ENCODE results near the gene ZAP70. TPM values are rescaled to one million over a fixed set of nuclear protein-coding genes. Genes with fewer than 3 reads are reported as not detected.
"Not testable (repeated sequence)": the region's sequence is repeated elsewhere in the genome, so short reads cannot be mapped to it uniquely, and the experiment has no call there.

The ZAP70 gene
- total RNA-seq, 1 experiment from 2014 or later = not detected

DNA sequence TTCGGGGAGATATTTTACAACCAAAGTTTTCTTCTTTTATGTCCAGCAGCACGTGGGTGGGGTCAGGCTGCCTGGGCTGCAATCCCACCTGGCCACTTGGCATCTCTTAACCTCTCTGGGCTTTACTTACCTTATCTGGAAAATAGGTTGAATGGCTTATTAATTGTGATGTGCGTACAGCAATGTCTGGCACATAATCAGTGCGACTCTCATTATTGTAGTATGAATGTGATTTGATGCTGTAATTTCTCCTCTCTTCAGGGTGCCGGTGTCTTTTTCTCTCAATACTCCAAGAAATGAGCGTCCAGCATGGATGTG is 2.0 kb upstream of the ZAP70 start:
- Histone ChIP-seq H3K4me3 (no peak overlapping the region), H3K9me3 (no peaks in the 10 kb centered on the region), H3K27me3 (no peaks in the 10 kb centered on the region; the same call in 1 of the 2 replicates), H3K36me3 (no peaks in the 10 kb centered on the region)
- no peak for DNase-seq

DNA sequence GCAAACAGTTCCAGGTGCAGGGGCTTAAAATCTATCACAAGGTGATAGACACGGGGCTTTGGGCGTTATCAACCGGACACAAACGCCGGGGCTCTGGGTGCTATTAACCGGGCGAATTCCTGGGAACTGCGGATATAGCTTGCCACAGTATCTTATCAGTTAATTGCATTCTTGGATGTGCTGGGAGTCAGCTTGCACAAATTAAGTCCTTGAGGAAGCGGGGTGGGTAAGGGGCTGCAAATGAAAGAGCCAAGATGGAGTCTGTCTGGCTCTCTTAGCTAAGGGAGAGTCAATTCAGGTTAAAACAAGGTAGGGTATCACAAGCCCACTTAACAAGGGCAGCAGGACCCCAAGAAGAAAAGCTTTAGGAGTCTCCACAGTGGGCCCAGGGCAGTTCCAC is 1.2 kb upstream of the ZAP70 start:
- H3K27me3 ChIP-seq, H3K9me3 ChIP-seq, H3K4me3 ChIP-seq, H3K36me3 ChIP-seq, DNase-seq: not testable (repeated sequence)

DNA sequence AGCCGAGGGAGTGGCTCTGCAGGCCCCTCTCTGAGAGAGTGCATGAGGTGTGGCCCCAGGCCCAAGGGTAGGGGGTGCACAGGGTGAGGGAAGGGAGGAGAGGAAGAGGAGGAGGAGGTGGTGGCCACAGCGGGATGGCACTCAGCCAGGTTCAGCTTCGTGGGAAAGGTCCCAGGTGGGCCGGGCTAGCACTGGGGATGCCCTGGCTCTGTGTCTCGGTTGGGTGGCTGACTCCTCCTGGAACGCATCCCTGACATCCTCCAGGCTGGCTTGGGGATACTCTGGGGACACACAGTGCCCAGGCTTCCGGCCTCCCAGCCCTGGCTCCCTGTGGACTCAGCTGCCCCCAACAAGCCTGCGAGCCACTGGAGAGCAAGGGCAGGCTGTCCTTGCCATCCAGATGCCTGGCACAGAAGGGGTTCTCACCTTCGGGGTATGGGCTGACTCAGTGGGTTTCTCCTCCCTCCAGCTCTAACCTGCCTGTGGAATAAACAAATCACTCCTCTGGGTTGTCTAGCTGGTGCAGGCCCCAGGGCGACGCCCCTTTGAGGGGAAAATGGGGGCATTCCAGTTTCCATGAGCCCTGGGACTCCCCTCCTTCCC is 582 bp upstream of the ZAP70 start:
- H3K27me3 ChIP-seq = no peaks in the 10 kb centered on the region; the same call in 1 of the 2 replicates
- H3K4me3 ChIP-seq = no peak overlapping the region
- no peaks in the 10 kb centered on the region for H3K9me3 ChIP-seq
- no peak for DNase-seq
- no peaks in the 10 kb centered on the region for H3K36me3 ChIP-seq

DNA sequence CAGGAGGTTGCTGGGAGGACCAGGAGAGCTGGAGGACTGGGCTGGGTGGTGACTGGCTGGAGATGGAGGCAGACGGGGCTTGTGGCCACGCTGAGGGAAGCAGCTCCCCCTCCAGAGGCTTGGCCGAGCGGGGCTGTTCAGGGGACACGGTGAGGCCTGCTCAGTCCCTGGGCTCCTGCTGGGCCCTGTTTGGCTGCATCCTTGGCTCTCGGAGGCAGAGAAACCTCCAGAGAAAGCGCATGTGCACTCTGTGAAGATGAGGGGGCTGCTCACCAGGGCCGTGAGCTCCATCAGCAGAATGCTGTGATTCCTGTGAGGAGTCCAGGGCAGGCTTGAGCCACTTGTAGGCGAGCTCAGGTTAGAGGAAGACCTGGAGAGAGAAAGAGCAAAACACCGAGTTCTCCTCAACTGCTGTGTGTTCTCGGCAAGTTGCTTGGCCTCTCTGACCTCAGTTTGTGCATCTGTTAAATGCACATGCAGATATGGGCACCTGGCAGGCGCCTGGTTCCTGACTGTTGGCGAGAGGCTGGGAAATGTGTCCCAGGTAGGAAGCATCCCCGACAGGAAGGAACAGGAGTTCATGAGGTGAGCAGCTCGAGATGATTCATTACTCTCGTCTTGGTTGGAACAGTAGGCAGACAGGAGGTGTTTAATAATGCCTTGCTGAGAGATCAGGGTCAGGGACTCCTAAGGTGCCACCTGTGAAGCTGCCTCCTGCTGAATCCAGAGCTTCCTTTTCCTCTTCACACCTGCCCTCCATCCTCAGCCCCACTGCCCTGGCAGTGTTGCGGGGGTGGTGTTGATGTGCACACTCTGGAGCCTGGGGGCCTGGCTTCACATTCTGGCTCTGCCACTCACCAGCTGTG is 941 bp downstream of the ZAP70 start:
- Histone ChIP-seq H3K27me3 (no peaks in the 10 kb centered on the region; the same call in 1 of the 2 replicates), H3K36me3 (no peaks in the 10 kb centered on the region), H3K9me3 (no peaks in the 10 kb centered on the region), H3K4me3 (no peak overlapping the region)
- DNase-seq = no peak

DNA sequence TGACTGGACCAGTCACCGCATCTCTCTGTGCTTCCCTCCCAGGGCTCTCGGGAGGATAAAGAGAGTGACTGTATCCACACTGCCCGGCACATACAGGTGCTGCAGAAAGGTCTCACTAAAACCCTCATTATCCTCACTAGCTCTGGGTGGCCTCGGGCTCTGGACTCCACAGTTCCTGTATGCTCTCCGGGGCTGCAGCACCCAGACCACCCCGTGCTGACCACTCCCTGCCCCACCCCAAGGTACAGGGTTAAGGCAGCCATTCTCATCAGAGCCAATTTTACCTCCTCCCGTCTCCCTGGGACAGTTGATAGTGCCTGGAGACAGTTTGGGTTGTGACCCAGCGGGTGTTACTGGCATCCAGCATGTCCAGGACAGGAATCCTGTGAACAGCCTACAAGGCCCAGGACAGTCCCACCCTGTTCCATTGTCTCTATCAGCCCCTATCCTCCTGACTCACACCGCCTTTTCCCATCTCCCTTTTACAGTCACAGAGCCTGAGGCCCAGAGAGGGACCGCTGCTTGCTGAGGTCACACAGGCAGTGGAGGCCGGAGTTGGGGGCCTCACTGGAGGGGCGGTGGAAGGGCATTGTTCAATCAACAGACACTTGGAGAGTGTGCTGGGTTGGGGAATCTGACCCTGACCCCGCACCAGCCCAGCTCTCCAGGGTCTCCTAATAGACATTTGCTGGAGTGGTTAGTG is 1.7 kb downstream of the ZAP70 start:
- Histone ChIP-seq H3K4me3 (no peak overlapping the region), H3K36me3 (no peaks in the 10 kb centered on the region), H3K9me3 (no peaks in the 10 kb centered on the region), H3K27me3 (no peaks in the 10 kb centered on the region)
- DNase-seq = no peak

DNA sequence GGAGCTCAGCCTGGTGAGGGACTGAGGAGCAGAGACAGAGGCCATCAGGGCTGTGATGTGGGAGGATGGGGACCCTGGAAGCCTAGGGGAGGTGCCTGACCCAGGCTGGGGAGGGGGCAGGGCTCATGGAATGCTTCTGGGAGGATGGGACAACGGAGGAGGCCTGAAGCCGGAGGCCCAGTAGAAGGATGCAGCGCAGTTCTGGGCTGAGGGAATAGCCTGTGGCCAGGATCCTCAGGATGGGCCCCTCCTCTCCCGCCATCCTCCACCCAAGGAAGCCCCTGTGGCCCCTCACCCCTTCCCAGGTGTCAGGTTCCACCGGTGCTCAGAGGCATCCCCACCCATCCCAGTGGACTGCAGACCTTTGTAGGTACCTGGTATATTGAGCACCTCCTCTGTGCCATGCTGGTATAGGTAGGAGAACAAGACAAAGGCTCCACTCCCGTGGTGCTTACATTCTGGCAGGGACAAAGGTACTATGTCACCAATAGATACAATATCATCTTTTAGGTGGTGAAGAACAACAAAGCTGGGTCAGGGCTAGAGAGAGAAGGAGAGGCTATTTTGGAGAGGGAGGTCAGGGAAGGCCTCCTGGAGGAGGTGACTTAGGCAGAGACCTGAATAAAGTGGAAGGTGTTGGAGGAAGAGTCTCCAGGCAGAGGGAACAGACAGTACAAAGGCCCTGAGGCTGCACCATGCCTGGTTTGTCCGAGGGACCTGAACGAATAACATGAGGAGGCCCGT is 2.7 kb downstream of the ZAP70 start:
- H3K4me3 ChIP-seq = no peak overlapping the region
- H3K9me3 ChIP-seq = no peaks in the 10 kb centered on the region
- H3K27me3 ChIP-seq = no peaks in the 10 kb centered on the region
- no peak for DNase-seq
- H3K36me3 ChIP-seq = no peaks in the 10 kb centered on the region

DNA sequence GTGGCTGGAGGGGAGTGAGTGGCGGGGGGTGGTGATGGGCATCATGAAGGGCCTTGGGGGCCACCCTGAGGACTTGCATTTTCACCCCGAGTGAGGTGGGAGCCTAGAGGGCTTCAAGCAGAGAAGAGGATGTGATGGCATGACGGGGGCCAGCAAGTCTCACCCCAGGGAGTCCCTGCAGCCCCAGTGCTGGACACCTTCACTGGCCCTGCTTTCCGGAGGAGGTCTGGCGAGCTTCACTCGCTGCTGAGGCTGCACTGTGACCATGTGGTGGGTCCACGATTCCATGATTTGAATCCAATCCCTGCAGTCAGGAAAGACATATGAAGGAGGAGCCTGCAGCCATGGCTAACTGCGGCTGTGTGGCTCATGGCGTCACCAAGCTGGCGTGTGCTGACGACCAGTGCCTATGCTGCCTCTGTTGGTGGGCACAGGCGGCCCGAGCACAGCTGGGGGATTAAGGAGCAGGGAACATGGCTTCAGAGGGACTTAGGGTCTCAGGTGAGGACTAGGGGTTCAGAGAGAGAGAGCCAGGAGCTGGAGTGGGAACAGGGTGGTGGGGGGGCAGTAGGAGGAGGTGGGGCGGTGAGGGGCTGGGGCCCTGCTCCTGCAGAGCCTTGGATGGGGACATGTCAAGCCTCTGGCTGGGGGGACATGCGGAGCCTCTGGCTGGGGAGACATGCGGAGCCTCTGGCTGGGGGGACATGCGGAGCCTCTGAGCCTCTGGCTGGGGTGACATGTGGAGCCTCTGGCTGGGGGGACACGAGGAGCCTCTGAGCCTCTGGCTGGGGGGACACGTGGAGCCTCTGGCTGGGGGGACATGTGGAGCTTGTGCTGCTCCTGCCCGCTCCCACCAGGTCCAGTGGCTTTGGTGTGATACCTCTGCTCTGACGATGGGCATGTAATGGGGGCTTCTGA is 3.6 kb downstream of the ZAP70 start:
- DNase-seq = no peak
- H3K36me3 ChIP-seq = no peaks in the 10 kb centered on the region
- H3K4me3 ChIP-seq = no peak overlapping the region
- no peaks in the 10 kb centered on the region for H3K9me3 ChIP-seq
- no peaks in the 10 kb centered on the region for H3K27me3 ChIP-seq

DNA sequence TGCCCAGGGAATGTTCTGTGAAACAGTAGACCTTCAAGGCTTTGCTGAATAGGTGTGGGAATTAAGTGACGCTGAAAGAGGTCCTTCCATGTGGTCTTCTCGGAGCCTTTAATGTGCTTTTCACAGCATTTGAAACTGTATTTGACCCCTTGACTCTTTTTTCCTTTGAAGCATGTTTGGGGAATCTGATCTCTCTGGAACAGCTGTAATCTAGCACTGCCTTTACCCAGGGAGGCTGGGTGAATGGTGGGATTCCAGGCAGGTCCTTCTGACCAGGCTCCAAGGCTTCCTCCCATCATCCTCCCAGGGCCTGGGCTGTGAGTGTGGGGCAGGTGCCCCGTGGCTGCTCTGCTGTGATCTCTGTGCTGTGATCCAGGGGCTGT is 4.2 kb downstream of the ZAP70 start:
- DNase-seq = no peak
- Histone ChIP-seq H3K27me3 (no peaks in the 10 kb centered on the region), H3K4me3 (no peak overlapping the region), H3K9me3 (no peaks in the 10 kb centered on the region), H3K36me3 (no peaks in the 10 kb centered on the region)

DNA sequence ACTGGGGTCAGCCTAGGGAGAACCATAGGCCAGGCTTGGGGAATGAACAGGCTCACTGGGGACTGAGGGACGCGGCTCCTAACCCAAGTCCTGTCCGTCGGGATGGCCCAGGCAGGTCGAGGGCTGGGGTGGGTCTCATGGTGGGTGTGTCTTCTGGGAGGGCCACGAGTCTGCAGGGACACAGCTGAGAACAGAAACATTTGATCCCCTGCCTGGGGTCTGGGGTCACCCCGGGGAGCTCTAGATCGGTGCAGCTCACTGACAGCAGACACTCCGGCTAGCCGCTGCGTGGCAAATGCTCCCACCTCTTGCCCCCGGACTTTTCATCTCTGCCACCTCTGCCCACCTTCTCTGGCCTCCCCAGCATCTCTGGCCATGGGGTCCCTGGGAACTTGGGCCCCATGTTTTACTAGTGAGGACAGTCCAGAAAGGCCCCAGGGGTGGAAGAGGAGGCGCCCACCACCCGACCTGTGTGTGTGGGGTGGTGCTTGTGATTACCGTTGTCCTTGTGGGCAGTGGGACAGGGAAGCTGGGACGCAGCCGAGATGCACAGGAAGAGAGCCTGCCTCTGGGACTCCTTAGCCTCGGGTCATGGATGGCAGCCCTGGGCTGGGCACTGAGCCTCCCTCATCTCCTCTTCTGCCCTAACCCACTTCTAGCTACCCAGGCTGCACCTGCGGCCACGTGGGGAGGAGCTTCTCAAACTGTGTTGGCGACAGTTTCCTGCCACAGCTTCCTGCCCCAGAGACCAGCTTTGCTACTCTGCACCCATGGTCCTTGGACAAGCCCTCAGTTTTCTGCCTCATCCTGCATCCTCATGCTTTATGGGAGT is 4.9 kb downstream of the ZAP70 start:
- no peaks in the 10 kb centered on the region for H3K27me3 ChIP-seq
- no peak overlapping the region for H3K4me3 ChIP-seq
- no peaks in the 10 kb centered on the region for H3K36me3 ChIP-seq
- H3K9me3 ChIP-seq = no peaks in the 10 kb centered on the region
- DNase-seq = no peak

DNA sequence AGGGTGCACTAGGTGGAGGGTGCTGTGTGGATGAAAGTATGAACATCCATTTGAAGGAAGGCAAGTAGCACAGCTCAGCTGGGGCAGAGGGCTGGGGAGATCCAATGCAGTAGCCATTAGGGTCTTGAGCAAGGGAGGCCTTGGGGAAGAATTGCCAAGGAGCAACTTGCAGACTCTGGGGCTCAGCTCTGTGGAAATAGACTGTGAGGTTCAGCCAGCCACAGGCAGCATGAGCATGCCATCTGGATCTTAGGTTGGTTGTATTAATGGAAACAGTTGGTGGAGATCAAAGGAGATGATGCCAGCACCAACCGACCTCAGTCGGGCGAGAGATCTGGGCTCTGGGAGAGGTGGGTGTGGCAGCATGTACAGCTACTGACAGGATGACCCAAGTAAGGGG is 5.6 kb downstream of the ZAP70 start:
- Histone ChIP-seq H3K36me3 (no peaks in the 10 kb centered on the region), H3K27me3 (no peaks in the 10 kb centered on the region), H3K4me3 (no peak overlapping the region), H3K9me3 (no peaks in the 10 kb centered on the region)
- DNase-seq = no peak

DNA sequence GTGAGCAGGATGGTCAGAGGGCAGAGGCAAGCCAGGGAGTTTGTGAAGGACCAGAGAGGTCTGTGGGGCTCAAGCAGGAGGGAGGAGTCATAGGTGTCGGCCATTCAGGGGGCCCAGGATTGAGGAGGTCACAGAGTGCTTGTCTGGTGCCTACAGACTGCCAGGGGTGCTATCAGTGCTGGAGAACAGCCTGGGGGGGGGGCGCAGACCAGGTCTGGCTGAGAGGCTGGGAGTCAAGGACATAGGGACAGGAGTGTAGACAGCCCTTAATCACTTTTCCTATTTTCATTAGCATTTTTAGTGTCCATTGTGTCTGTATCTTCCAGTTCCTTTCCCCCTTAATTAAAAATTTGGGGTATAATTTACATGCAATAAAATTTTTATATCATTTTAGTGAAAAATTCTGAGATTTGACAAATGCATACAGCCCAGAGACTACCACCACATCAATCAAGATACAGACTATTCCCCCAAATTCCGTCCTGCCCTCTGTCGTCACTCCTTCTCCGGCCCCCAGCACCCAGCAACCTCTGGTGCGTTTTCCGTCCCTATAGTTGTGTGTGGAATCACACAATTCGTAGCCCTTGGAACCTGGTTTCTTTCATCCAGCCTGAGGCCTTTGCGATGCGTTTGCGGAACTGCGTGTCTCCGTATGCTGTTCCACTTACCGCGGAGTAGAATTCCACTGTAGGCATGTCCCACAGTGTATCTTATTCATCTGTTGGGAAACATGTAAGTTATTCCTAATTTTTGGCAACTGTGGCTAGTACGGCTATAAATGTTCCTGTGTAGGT is 6.2 kb downstream of the ZAP70 start:
- no peaks in the 10 kb centered on the region for H3K9me3 ChIP-seq
- H3K4me3 ChIP-seq = no peak overlapping the region
- H3K27me3 ChIP-seq = no peaks in the 10 kb centered on the region
- DNase-seq = no peak
- H3K36me3 ChIP-seq = no peaks in the 10 kb centered on the region

DNA sequence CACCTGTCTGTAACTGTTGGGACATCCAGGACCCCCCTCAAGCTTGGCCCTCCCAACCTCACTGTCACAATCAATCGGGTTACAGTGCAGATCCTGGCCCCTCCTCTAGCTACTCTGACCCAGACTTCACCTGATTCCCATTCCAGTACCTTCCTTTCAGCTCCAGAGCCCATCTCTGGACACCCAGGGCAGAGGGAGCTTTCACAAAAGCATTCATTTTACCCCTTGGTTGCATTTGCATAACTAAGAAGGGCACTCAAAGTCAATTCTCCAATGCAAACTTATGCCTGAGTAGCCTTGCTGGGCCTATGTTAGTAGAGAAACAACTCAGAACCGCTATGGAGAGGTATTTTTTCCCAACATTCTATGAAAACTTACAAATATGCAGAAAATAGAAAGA is 7.4 kb downstream of the ZAP70 start:
- H3K4me3 ChIP-seq = no peak overlapping the region
- H3K36me3 ChIP-seq = no peaks in the 10 kb centered on the region
- DNase-seq = no peak
- H3K27me3 ChIP-seq = no peaks in the 10 kb centered on the region
- no peaks in the 10 kb centered on the region for H3K9me3 ChIP-seq

DNA sequence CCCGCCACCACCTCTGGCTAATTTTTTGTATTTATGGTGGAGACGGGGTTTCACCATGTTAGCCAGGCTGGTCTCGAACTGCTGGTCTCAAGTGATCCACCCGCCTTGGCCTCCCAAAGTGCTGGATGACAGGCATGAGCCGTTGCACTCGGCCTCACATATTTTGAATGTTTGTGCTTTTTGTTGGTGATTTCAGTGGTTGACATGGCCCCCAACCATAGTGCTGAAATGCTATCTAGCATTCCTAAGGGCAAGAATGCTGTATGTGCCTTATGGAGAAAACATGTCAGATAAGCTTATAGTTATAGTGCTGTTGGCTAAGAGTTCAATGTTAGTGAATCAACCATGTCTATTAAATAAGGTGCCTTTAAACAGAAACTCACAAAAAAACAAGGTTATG is 8.9 kb downstream of the ZAP70 start:
- Histone ChIP-seq H3K9me3 (no peaks in the 10 kb centered on the region), H3K27me3 (no peaks in the 10 kb centered on the region), H3K4me3 (no peak overlapping the region), H3K36me3 (no peaks in the 10 kb centered on the region)
- no peak for DNase-seq

DNA sequence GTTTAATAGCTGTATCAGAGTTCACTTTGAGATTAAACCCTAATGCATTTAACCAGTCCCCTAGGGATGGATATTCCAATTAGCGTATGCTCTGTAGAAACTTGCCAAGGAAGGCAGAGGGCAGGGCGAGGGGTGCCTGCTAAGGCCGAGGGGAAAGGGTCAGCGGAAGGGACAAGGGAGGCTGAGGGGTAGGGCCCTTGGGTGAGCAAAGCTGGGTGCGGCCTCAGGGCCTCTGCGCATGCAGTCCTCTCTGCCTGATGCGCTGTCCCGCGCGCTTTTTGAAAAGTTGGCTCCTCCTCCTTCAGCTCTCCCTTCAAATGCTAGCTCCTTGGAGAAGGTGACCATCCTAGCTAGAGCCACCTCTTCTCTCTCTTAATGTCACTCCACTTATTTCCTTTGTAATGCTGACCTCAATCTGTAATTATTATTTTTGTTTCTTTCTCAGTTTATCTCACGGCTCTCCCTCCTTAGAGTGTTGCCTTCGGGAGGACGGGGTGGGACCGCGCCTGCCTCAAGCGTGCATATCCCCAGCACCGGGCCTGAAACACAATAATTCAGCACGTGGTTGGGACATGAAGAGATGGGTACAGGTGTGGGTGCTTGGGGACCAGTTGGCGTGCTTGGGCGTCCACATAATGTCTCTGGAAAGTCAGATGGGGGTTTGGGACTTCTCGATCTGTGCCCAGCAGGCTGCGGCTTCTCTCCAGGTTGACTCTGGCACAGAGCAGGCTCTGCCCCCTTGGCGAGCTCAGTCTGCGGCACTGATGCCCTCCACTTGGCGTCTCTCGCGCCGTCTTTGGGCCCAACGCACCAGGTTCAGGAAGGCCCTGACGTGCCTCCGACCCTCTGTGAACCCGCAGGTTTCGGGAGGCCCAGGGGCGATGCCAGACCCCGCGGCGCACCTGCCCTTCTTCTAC is 10.0 kb downstream of the ZAP70 start:
- no peaks in the 10 kb centered on the region for H3K27me3 ChIP-seq
- no peaks in the 10 kb centered on the region for H3K36me3 ChIP-seq
- DNase-seq = no peak
- no peak overlapping the region for H3K4me3 ChIP-seq
- H3K9me3 ChIP-seq = no peaks in the 10 kb centered on the region

Data from MG63 (cell line).